Sigmoid colon (tissue), 7 donors: ENCODE measurements around the gene ZNF648. TPM values are rescaled to one million over a fixed set of nuclear protein-coding genes. Genes with fewer than 3 reads are reported as not detected.

Source experiments
- DNase-seq: peaks from one replicate; pipeline ENCODE4 v3.0.0-alpha.2; 2019
- H3K27ac ChIP-seq, 4 donors: fragments of 200-600 bp; sonication (generic); one replicate each; pipeline ENCODE4 v1.5.1; 2016 to 2019; ENCODE audit warnings: mild to moderate bottlenecking in 1 of 4
- H3K27me3 ChIP-seq, 3 donors: fragments of 200-600 bp; sonication (generic); one replicate each; pipeline ENCODE4 v1.5.1; 2019; ENCODE audit warnings: mild to moderate bottlenecking in 1 of 3
- H3K36me3 ChIP-seq, 4 donors: fragments of 200-600 bp; sonication (generic); one replicate each; pipeline ENCODE4 v1.5.1; 2016 to 2019
- H3K4me1 ChIP-seq, 4 donors: fragments of 200-600 bp; sonication (generic); one replicate each; pipeline ENCODE4 v1.5.1; 2017 to 2019
- H3K4me3 ChIP-seq, 4 donors: fragments of 200-600 bp; sonication (generic); one replicate each; pipeline ENCODE4 v1.5.1; 2017 to 2019; ENCODE audit warnings: mild to moderate bottlenecking in 2 of 4, moderate library complexity in 1 of 4
- H3K9me3 ChIP-seq, 4 donors: fragments of 200-600 bp in 3 of 4; sonication (generic) in 3 of 4; one replicate each; pipeline versions ENCODE4 v1.5.1 to v1.6.1; 2013 to 2019
- EP300 ChIP-seq, 4 donors: sonication (generic); formaldehyde crosslinking; IDR thresholded peaks; one replicate each; pipeline ENCODE4 v1.6.1; 2017; ENCODE audit warnings: antibody characterized with exemption in 4 of 4
- POLR2A ChIP-seq, 2 donors: fragments of 450-650 bp; IDR thresholded peaks; one replicate each; pipeline ENCODE4 v1.6.1; 2016; ENCODE audit warnings: antibody characterized with exemption in 2 of 2, mild to moderate bottlenecking in 2 of 2, moderate library complexity in 2 of 2
- POLR2AphosphoS5 ChIP-seq, 4 donors: sonication (generic); formaldehyde crosslinking; IDR thresholded peaks; one replicate each; pipeline ENCODE4 v1.6.1; 2017; ENCODE audit warnings: antibody characterized with exemption in 4 of 4
- WGBS, 2 donors: extraction: QIAGEN DNeasy Blood & Tissue Kit; methylation state at CpG; one replicate each; pipeline ENCODE4 v1.1.7; 2013; 5-methylcytosine and 5-hydroxymethylcytosine counted together
- intact Hi-C: fragments of 100-400 bp; cut with DNase I; formaldehyde crosslinking; loops from one replicate; pipeline ENCODE4 v1.15.1; 2023
- polyA plus RNA-seq, 3 donors: library from polyadenylated mRNA; stranded (reverse); fragments of 200-250 nt; gene quantifications; one replicate each; pipeline ENCODE4 v1.2.3, GENCODE V29; 2013
- total RNA-seq, 4 donors: library from RNA; depleted of rRNA; stranded (reverse); fragments of >200 nt; gene quantifications; one replicate each; pipeline ENCODE4 v1.1.0, GENCODE V29; 2016
- TF ChIP-seq, protein P1 (sequence below), 4 experiments: fragments of 450-650 bp in 3 of 4; fragments of 200-600 bp in 1 of 4; IDR thresholded peaks; one replicate each; pipeline ENCODE4 v1.5.1; 2016 to 2019; ENCODE audit warnings: antibody characterized with exemption in 4 of 4, mild to moderate bottlenecking in 3 of 4, moderate library complexity in 2 of 4
- donor health status: healthy with polysubstance abuse.
- donor health status: Bipolar disorder and iron deficiency.
- donor health status: healthy.

ZNF648 gene
- total and polyA plus RNA-seq, 7 donors, result under 0.01 to 0.04 TPM; not detected in 5

DNA sequence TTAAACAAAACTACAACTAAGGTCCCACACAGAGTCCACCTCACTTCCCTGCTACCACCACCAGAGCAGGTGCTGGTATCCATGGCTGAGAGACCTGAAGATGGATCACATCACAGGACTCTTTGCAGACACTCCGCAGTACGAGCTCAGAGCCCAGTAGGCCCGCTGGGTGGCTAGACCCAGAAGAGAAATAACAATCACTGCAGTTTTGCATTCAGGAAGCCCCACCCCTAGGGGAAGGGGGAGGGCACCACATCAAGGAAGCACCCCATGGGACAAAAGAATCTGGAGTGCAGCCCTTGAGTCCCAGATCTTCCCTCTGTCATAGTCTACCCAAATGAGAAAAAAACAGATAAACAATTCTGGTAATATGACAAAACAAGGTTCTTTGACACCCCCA is 56.9 kb downstream of the ZNF648 start:
- intact Hi-C loops, result no loop called here
- 87 to 90% methylated on average over 3 of the region's 3 CpGs for WGBS, 2 donors
- Histone ChIP-seq H3K27ac (no peak overlapping the region), H3K4me1 (no peaks in the 10 kb centered on the region), H3K36me3 (no peaks in the 10 kb centered on the region), H3K4me3 (no peak overlapping the region), H3K27me3 (peaks cover 0 to 4% (median 0%) of the 10 kb centered on the region in 3 donors), H3K9me3 (peaks cover 0 to 4% (median 0%) of the 10 kb centered on the region in 4 donors)
- TF ChIP-seq POLR2AphosphoS5 (IDR thresholded peaks at IDR 0.05) (no peak), EP300 (IDR thresholded peaks at IDR 0.05) (no peak), POLR2A (IDR thresholded peaks at IDR 0.05) (no peak)
- TF ChIP-seq, protein P1, sequence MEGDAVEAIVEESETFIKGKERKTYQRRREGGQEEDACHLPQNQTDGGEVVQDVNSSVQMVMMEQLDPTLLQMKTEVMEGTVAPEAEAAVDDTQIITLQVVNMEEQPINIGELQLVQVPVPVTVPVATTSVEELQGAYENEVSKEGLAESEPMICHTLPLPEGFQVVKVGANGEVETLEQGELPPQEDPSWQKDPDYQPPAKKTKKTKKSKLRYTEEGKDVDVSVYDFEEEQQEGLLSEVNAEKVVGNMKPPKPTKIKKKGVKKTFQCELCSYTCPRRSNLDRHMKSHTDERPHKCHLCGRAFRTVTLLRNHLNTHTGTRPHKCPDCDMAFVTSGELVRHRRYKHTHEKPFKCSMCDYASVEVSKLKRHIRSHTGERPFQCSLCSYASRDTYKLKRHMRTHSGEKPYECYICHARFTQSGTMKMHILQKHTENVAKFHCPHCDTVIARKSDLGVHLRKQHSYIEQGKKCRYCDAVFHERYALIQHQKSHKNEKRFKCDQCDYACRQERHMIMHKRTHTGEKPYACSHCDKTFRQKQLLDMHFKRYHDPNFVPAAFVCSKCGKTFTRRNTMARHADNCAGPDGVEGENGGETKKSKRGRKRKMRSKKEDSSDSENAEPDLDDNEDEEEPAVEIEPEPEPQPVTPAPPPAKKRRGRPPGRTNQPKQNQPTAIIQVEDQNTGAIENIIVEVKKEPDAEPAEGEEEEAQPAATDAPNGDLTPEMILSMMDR (IDR thresholded peaks at IDR 0.05), result no peak
- DNase-seq, result no peak
